ENCODE measurements around the gene NPLOC4. TPM values are rescaled to one million over a fixed set of nuclear protein-coding genes. Genes with fewer than 3 reads are reported as not detected.

Gene NPLOC4
- total and polyA plus RNA-seq, 8 donors: 50.5 to 122 (median 56.5) TPM

DNA sequence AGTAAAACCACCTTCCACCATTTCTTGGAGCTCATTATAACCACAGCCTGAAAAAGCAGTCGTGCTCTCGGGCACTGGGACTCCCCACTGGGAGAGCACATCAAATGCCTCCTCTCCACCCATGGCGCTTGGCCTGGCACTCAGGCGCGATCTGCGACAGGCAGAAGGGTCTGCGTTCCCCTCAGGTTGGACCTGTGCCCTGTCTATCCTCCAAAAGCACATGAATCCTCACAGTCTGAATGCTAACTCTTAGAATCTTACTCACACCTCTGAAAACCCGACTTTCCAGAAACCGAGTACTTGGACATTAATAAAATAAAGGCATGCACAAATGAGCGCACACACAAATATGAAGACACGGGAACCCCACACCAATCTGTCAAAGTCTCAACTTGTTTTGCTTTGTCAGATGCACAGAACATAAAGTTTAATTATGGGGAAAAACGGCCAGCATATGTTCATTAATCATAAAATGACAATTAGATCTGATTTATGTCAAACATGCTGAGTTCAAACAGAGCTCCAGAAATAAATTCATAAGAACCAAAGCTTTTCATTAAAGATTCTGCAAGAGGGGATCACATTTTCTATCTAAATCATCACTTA lies 64.2 kb downstream of the NPLOC4 start:
- ATAC-seq (no peak), DNase-seq (peak in 1 of 4 donors; percentile 37)
- H3K9me3 ChIP-seq: no peaks in the 10 kb centered on the region
- H3K27me3 ChIP-seq: no peaks in the 10 kb centered on the region
- no peak for TF ChIP-seq CTCF (IDR thresholded peaks at IDR 0.05)
- peaks cover 9 to 23% of the 10 kb centered on the region in 2 donors for H3K4me1 ChIP-seq
- no peak overlapping the region for H3K27ac ChIP-seq
- H3K4me3 ChIP-seq: no peak overlapping the region
- intact Hi-C loops (cut with DNase I): no loop called here
- peaks cover 0 to 91% of the 10 kb centered on the region in 2 donors for H3K36me3 ChIP-seq

GRCh38 chr17:81570964-81571363 lies 65.9 kb downstream of the NPLOC4 start:
- Histone ChIP-seq H3K27me3 (no peaks in the 10 kb centered on the region), H3K36me3 (peaks cover 0 to 97% of the 10 kb centered on the region in 2 donors), H3K27ac (no peak overlapping the region), H3K4me1 (peaks cover 17 to 23% of the 10 kb centered on the region in 2 donors), H3K9me3 (no peaks in the 10 kb centered on the region), H3K4me3 (no peak overlapping the region)
- no peak for TF ChIP-seq CTCF (IDR thresholded peaks at IDR 0.05)
- DNase-seq (no peak), ATAC-seq (no peak)
- intact Hi-C loops (cut with DNase I): no loop called here

- Histone ChIP-seq H3K4me1 (peaks cover 21 to 29% of the 10 kb centered on the region in 2 donors), H3K4me3 (no peak overlapping the region), H3K27ac (no peak overlapping the region), H3K9me3 (no peaks in the 10 kb centered on the region), H3K27me3 (no peaks in the 10 kb centered on the region), H3K36me3 (peaks cover 0 to 97% of the 10 kb centered on the region in 2 donors)
- no peak for ATAC-seq
- intact Hi-C loops (cut with DNase I): no loop called here
- peak in 1 of 4 donors; percentile 55 for DNase-seq
- no peak for TF ChIP-seq CTCF (IDR thresholded peaks at IDR 0.05)
These were observed 66.9 kb downstream of the NPLOC4 start for GRCh38 chr17:81569986-81570514.

DNA sequence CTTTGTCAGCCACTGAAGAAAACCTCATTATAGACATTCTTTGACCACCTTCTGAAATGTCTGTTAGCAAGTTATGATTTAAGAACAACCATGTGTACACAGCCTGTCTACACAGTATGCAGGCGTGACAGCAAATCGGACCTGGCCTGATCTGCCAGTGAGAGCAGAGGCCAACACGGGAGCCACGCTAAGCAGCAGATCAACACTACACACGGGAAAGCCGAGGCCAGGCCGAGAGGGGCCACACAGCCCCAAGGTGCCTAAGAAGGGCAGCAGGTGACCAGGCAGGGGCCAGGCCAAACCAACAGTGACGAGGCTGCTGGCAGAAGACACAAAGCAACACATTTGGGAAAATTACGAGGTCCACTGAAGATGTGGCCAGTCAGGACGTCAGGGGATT lies 68.5 kb downstream of the NPLOC4 start:
- no peak for TF ChIP-seq CTCF (IDR thresholded peaks at IDR 0.05)
- H3K27ac ChIP-seq: no peak overlapping the region
- intact Hi-C loops (cut with DNase I): no loop called here
- no peak overlapping the region for H3K4me3 ChIP-seq
- H3K4me1 ChIP-seq: peaks cover 26 to 46% of the 10 kb centered on the region in 2 donors
- DNase-seq: peak in 1 of 4 donors; percentile 41
- peaks cover 0 to 96% of the 10 kb centered on the region in 2 donors for H3K36me3 ChIP-seq
- no peaks in the 10 kb centered on the region for H3K9me3 ChIP-seq
- no peak for ATAC-seq
- H3K27me3 ChIP-seq: no peaks in the 10 kb centered on the region

GRCh38 chr17:81567191-81567590 lies 69.7 kb downstream of the NPLOC4 start:
- Histone ChIP-seq H3K27ac (peak overlapping the region; percentile 68 to 87), H3K27me3 (no peaks in the 10 kb centered on the region), H3K4me3 (no peak overlapping the region), H3K4me1 (peaks cover 26 to 57% of the 10 kb centered on the region in 2 donors), H3K9me3 (no peaks in the 10 kb centered on the region), H3K36me3 (peaks cover 0 to 98% of the 10 kb centered on the region in 2 donors)
- ATAC-seq (no peak), DNase-seq (no peak)
- intact Hi-C loops (cut with DNase I): no loop called here
- no peak for TF ChIP-seq CTCF (IDR thresholded peaks at IDR 0.05)
